GM11168 (cell line): ENCODE data around the gene BLMH.

ENCODE experiments used
- in situ Hi-C: fragments of 300-500 bp; cut with MboI; formaldehyde crosslinking; loops from one replicate; pipeline ENCODE4 v1.12.0; 2022; ENCODE audit warnings: low sequenced_read_pairs; ENCODE audit not compliant: unreplicated experiment

The BLMH gene

DNA sequence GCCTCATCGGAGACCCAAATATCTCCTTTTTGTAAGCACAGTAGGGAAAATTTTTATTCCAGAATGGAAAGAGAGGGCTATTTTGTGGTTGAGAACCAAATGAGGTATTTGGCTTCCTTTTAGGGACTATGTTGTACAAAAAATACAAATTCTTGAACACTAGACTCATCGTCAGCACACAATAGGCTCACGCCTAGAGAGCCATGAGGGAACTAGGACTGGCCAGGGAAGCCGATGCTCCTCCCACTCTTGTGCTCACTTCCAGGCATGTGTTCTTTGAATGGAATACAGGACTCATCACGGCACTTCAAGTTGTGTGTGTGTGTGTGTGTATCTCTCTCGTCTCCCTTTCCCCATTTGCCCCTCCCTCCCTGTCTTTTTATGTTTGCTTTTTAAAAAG, 17.8 kb upstream of the BLMH start:
- in situ Hi-C loops = no loop called here

DNA sequence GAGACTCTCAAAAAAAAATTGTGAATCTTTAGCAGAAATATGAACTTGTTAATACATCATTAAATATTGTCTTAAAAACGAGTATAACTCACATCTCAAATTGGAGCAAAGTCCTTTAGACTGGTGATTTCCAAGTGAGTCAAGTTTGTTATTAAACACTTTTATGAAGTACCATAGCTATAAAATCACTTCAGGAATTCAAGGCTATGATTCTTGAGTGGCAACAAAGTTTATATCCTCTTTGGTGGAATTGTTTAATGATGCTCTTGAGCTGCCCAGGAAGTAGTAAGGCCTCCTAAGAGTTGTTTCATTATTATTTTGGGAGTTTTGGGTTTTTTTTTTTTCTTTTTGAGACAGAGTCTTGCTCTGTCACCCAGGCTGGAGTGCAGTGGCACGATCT, 16.7 kb upstream of the BLMH start:
- in situ Hi-C loops = no loop called here

GRCh38 chr17:30304778-30305177, 13.0 kb upstream of the BLMH start:
- in situ Hi-C loops = no loop called here

DNA sequence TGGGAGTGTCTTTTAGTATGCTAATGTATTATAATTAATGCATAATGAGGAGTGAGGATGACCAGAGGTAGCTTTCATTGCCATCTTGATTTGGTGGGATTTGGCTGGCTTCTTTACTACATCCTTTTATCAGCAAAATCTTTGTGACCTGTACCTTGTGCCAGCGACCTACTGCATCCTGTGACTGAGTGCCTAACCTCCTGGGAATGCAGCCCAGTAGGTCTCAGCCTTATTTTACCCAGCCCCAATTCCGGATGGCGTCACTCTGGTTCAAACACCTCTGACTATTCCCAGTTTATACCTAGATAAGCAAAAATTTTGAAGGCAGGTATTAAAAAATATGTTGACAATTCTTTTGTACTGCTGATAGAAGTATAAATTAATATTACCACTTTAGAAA, 10.5 kb upstream of the BLMH start:
- in situ Hi-C loops = no loop called here

DNA sequence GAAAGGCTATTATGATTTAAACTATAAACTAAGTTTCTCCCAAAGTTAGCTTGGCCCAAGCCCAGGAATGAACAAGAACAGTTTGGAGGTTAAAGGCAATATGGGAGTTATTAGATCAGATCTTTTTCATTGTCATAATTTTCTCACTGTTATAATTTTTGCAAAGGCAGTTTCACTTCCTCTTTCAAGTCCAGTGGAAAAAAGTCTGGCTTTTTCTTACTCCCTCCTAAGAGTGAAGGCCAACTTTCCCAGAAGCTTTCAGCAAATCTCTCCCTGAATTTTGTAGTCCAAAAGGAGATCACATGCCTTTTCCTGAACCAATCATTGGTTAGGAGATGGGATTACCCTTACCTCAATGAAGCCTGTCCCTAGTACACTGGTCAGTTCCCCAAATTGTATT, 9.1 kb upstream of the BLMH start:
- in situ Hi-C loops = no loop called here

GRCh38 chr17:30299000-30299399, 7.3 kb upstream of the BLMH start:
- in situ Hi-C loops = no loop called here

- in situ Hi-C loops = no loop called here
Measured at GRCh38 chr17:30297715-30298114, 6.0 kb upstream of the BLMH start.

- in situ Hi-C loops = no loop called here
Measured at GRCh38 chr17:30296499-30297080, 4.8 kb upstream of the BLMH start.

DNA sequence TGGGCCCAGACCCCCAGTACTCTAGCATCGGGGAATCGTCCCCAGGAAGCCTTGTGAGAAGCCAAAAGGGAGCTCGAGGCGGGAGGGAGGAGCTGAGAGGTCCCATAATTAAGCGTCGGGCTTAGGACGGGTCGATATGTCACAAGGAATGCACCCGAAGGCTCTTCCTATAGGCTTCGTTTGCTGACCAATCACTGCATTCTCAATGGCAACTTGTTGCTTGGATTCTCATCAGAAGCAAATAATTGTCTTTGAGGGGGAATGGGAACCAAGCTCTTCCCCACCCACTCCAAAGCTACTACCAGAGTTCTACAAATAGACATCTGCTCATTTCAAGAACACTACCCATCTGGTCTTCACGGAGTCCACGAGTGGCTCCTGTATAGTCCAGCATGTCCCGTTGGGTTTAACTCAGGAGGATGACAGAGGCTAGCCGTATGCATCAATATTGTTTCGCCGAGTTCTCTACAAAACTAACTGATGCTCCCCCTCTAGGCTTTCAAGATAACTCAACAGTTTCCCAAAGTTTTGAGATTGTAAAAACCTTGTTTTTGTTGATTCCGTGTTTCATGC, 628 bp upstream of the BLMH start:
- in situ Hi-C loops = no loop called here

GRCh38 chr17:30290696-30291542, 825 bp downstream of the BLMH start:
- in situ Hi-C loops = no loop called here

DNA sequence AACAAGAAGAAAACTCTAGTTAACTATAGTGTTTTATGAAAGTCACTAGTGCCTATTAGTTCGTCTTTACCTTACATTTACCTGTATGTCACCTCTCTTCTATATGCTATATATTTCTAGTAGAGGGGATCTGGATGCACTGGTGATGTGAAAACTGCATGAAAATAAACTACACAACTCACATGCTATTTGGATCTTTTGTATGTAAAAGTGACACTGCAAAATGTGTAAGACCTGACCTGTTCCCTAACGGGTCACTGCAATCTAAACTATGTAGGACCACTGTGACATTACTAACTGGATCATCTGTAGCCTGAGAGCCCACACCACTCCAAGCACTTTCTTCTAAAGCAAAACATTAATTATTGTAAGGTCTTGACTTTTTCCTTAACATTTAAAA, 1.7 kb downstream of the BLMH start:
- in situ Hi-C loops = no loop called here

DNA sequence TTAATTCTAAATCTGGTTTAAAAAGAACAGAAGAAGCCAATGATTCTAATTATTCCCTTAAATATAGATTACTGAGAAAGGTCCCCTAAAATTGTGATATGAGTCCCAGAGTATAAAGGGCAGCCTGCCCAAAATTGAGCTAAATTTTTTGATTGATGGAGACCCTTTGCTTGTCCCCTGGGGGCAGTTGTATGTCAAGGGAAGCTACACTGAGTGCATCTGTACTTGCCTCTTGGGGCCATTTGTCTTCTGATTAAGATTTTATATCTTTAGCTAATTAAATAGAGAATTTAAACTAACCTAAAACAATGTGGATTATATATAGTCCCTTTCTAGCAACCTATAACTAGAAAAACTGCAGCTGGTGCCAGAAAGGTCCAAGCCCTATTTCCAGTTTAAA, 12.6 kb downstream of the BLMH start:
- in situ Hi-C loops = no loop called here

- in situ Hi-C loops = no loop called here
Measured at GRCh38 chr17:30278032-30278431, 13.7 kb downstream of the BLMH start.

GRCh38 chr17:30275911-30276310, 15.8 kb downstream of the BLMH start:
- in situ Hi-C loops = no loop called here

DNA sequence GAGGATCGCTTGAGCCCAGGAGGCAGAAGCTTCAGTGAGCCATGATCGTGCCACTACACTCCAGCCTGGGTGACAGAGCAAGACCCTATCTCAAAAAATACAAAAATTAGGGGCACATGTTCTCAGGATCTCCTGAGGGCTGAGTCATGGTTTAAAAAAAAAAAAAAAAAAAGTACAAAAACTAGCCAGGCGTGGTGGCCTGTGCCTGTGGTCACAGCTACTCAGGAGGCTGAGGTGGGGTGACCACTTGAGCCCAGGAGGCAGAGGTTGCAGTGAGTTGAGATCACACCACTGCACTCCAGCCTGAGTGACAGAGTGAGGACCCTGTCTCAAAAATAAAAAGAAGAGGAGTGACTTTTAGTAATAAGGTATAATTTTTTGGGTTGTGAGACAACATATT, 16.9 kb downstream of the BLMH start:
- in situ Hi-C loops = no loop called here

DNA sequence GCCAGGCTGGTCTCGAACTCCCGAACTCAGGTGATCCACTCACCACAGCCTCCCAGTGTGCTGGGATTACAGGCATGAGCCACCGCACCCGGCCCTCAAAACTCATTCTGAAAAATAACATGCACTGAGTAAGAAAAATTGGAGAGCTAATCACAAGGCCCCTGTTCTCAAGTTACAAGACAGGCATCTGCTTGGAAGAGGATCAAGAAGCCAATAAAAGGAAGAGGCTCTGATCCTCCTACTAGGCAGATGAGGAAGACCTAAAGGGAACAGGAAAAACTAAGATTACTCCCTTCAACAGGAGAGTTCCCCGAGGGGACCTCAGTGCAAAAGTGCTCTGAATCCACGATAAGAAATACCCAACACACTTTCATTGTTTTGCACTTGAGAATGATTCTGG, 18.4 kb downstream of the BLMH start:
- in situ Hi-C loops = no loop called here

GRCh38 chr17:30271102-30271501, 20.6 kb downstream of the BLMH start:
- in situ Hi-C loops = no loop called here

GRCh38 chr17:30267625-30268024, 24.1 kb downstream of the BLMH start:
- in situ Hi-C loops = no loop called here

DNA sequence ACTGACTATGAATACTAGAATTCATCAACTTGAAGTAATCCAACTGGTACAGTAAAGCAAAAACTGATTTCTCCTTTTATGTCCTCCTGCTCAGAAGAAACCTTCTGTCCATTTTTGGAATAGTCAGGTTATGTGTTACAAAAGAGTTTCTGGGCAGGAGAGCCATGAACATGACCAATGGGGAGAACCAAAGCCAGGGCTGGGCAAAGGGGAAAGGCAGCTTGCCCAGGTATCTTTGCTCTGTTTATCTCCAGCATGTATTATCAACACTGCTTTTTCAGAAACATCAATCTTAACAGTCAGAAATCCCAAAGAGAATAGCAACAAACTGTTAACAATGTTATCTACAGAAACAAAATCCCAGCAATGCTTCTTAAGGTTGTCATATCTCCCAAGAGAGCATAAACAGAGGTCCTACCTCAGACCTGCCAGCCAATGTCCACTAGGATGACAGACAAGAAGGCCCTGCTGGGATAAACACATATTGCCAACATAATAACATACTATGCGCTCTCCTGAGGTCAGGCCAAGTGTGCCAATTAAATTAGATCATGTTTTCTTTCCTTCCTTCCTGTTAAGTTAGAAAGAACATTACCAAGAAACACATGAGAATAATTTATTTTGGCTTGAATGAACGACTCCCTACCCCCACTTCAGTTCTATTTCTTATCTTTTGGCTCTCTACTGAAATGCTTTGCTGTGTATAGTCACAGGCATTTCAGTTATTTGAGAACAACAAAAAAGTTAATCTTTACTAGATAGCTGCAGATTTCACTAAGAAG, 28.0 kb downstream of the BLMH start:
- in situ Hi-C loops = no loop called here

GRCh38 chr17:30256756-30257506, 34.8 kb downstream of the BLMH start:
- in situ Hi-C loops = no loop called here
